ENCODE results near the gene UHRF1.

UHRF1 gene

GRCh38 chr19:4967738-4968461 lies 58.6 kb downstream of the UHRF1 start:
- TF ChIP-seq, protein P1, sequence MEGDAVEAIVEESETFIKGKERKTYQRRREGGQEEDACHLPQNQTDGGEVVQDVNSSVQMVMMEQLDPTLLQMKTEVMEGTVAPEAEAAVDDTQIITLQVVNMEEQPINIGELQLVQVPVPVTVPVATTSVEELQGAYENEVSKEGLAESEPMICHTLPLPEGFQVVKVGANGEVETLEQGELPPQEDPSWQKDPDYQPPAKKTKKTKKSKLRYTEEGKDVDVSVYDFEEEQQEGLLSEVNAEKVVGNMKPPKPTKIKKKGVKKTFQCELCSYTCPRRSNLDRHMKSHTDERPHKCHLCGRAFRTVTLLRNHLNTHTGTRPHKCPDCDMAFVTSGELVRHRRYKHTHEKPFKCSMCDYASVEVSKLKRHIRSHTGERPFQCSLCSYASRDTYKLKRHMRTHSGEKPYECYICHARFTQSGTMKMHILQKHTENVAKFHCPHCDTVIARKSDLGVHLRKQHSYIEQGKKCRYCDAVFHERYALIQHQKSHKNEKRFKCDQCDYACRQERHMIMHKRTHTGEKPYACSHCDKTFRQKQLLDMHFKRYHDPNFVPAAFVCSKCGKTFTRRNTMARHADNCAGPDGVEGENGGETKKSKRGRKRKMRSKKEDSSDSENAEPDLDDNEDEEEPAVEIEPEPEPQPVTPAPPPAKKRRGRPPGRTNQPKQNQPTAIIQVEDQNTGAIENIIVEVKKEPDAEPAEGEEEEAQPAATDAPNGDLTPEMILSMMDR (IDR thresholded peaks at IDR 0.05; ENCODE audit: extremely low read depth, missing control alignments): no peak
- DNase-seq (ENCODE audit: low spot score): no peak

DNA sequence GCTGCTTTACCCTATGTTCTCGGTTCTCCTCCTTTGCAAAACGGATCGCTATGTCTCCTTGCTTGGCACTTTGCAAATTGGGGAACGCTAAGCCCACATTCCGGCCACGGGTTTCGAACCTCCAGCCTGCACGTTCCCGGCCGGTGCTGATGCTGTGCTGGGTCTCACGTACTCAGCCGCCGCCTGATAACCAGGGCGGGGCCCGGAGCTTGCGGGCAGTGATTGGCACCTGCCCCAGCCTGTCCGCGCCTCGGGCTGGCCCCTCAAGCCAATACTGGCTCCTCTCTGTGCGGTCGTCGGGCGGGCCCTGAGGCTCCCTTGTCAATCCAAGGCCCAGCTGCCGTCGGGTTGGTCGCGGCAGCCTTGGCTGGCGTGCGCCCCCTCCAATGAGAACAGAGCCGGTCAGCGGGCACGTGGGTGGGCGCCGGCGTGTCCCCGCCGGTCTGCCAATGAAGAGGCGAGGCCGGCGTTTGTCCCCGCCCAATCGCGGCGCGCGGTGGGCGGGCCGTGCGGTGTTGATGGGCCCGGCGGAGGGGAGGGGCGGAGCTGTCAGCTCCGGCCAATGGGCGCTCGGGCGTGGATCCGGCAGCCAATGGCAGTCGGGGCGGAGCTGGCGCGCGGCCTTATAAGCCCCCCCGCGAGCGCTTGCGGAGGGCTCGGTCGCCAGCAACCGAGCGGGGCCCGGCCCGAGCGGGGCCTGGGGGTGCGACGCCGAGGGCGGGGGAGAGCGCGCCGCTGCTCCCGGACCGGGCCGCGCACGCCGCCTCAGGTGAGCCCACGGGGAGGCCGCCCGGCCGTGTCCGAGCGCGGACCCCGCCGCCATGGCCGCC lies 59.4 kb downstream of the UHRF1 start, which contains the start of gene KDM4B:
TSS of gene KDM4B (plus strand) at position 652 of the 830 bp plus-strand sequence. CDS start 63,778 bp downstream, outside the sequence.
- TF ChIP-seq, protein P1 (IDR thresholded peaks at IDR 0.05; ENCODE audit: extremely low read depth, missing control alignments): no peak
- peak; percentile 100 for DNase-seq (ENCODE audit: low spot score)

DNA sequence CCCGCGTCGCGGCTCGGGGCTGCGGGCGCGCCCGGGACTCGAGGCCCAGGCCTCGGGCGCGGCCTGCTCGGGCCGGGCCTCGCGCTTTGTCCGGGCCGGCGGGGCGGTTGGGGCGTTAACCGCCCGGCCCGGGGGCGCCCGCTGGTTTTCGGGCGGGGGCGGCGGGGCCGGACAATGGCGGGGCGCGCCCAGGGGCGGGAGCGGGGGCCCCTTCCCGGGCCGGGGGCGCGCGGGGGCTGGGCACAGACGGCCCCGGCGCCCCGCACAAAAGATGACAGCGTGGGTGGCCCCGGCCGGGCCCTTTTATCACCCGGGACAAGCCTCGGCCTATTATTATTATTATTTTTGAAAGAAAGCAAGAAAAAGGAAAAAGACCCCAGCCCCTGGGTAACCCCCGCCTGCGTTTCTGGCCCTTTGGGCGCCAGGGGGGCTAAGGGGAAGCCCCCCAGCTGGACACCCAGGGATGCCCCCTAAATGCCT lies 60.0 kb downstream of the UHRF1 start:
- DNase-seq (ENCODE audit: low spot score): no peak
- TF ChIP-seq, protein P1 (IDR thresholded peaks at IDR 0.05; ENCODE audit: extremely low read depth, missing control alignments): no peak

DNA sequence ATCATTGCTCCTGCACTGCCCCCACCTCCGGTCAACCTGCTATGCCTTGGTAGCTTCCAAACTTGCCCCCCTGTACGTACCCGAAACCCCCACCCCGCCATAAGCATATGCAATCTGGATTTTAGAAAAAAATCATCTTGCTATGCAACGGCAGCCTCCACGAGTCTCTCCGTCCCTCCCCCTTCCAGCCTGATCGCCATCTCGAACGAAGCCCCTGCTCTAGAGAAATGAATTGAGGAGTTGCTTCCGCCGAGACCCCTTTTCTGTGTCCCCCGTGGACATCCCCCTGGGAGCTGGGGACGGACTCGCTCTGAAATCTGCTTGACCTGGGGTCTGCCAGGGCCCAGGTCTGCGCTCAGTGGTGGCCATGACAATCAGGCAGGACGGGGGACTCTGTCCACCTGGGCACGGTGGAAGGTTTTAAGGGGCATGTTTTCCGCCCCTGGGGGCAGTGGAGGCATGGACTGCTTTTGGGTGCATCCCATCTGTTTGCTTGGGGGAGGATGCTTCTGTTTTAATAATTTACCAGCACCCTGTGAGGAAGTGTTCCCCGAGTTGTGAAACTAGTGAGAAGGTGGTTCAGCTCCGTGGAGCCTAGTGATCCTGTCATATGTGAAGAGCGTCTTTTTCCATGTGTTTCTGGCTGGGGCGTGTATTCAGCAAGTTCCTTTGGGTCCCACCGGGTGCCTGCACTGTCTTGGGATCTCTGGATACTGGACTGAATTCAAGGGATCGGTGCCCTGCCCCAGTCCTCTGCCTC lies 60.7 kb downstream of the UHRF1 start:
- TF ChIP-seq, protein P1 (IDR thresholded peaks at IDR 0.05; ENCODE audit: extremely low read depth, missing control alignments): no peak
- peak; percentile 78 for DNase-seq (ENCODE audit: low spot score)

DNA sequence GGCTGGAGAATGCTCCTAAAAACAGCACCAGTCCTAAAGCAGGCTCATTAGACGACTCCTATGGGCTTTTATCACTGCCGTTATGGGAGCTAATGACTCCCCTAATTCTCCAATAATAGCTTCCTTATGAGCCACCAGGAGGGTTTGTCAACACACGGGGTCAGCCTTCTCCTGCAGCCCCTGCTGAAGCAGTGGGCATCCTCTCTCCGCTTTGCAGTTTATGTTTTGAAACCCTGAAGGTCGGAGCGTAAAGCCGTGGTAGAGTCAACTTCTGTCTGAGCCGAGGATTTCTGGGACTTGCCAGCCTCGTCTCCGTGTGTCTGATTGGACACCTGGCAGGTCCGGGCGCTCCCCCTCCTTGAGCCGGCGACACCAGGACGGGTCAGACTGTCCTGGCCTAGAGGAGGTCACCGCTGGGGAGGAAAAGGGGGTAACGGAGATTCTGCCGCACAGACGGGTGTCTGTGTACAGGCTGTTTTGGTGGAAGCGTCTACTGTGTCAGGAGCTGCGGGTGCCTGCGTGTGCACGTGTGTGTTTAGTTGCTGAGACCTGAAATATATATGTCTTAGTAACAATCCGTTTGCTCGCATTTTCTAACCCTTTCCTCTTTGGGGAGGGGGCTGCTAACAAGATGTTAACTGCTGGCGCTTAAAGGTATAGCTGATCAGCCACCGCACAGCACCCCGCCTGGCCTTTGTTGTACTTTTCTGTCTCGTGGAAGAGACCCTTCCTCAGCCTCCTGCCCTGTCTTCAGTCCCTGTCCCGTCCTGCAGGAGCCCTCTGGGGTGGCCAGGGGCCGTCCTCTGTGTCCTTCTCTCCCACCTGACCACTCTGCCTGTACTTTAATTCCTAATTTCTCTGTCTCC lies 61.5 kb downstream of the UHRF1 start:
- DNase-seq (ENCODE audit: low spot score): no peak
- TF ChIP-seq, protein P1 (IDR thresholded peaks at IDR 0.05; ENCODE audit: extremely low read depth, missing control alignments): no peak

DNA sequence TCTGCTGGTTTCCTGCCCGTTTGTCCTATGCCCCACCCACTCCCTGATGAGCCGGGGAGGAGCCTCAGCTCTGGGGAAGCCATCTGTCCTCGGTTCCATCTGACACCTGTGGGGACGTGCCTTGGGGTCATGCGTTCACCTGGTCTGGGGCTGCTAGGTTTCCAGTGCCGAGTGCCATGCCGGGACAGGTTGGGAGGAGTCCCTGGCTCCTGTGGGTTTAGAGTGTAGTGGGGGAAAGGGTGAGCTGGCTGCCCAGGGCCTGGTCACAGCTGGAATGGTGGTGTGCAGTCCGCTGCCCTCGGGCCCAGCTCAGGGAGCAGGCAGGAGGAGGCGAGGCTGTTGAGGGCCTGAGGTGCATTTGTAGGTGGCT lies 62.1 kb downstream of the UHRF1 start:
- peak; percentile 61 for DNase-seq (ENCODE audit: low spot score)
- TF ChIP-seq, protein P1 (IDR thresholded peaks at IDR 0.05; ENCODE audit: extremely low read depth, missing control alignments): no peak
